GM23338 (cell line): ENCODE results near the gene BTBD1.
"Not testable (repeated sequence)": the region's sequence is repeated elsewhere in the genome, so short reads cannot be mapped to it uniquely, and the experiment has no call there.

Experiments
- CREB1 ChIP-seq: fragments of 250-450 bp; sonication (Bioruptor Pico); IDR thresholded peaks from 2 replicates; pipeline ENCODE4 v1.5.0; 2020; ENCODE audit warnings: low read depth, mild to moderate bottlenecking, moderate library complexity
- EZH2 ChIP-seq: fragments of 200-600 bp; sonication (generic); IDR thresholded peaks from one replicate; pipeline ENCODE4 v1.8.0; 2017; ENCODE audit warnings: antibody characterized with exemption, mild to moderate bottlenecking, low read depth; ENCODE audit not compliant: unreplicated experiment
- EZH2phosphoT487 ChIP-seq: fragments of 200-600 bp; sonication (generic); IDR thresholded peaks from one replicate; pipeline ENCODE4 v1.8.1; 2018; ENCODE audit warnings: antibody characterized with exemption; ENCODE audit not compliant: unreplicated experiment
- JUNB ChIP-seq: IDR thresholded peaks from one replicate; pipeline ENCODE4 v1.6.1; 2016; ENCODE audit warnings: antibody characterized with exemption; ENCODE audit not compliant: unreplicated experiment
- NANOG ChIP-seq: IDR thresholded peaks from 2 replicates; pipeline ENCODE4 v1.6.1; 2016; ENCODE audit warnings: antibody characterized with exemption, borderline replicate concordance
- POLR2AphosphoS5 ChIP-seq: IDR thresholded peaks from 2 replicates; pipeline ENCODE4 v1.6.1; 2016; ENCODE audit warnings: antibody characterized with exemption, low read depth
- STAT1 ChIP-seq: IDR thresholded peaks from one replicate; pipeline ENCODE4 v1.6.1; 2016; ENCODE audit warnings: antibody characterized with exemption; ENCODE audit not compliant: unreplicated experiment
- ZNF114 ChIP-seq: fragments of 250-450 bp; sonication (Bioruptor Pico); IDR thresholded peaks from 2 replicates; pipeline ENCODE4 v1.5.0; 2020; ENCODE audit warnings: mild to moderate bottlenecking, moderate library complexity
- ZNF331 ChIP-seq: fragments of 250-450 bp; sonication (Bioruptor Pico); IDR thresholded peaks from 2 replicates; pipeline ENCODE4 v1.5.0; 2020; ENCODE audit warnings: low read depth, mild to moderate bottlenecking, moderate library complexity
- TF ChIP-seq, protein P1 (sequence below), 2 experiments: fragments of 200-600 bp in 1 of 2; sonication (generic) in 1 of 2; conservative IDR thresholded peaks; 2 replicates each; pipeline versions ENCODE4 v1.5.1 to v1.6.1; 2016 to 2017; ENCODE audit warnings: antibody characterized with exemption in 2 of 2, low read depth in 2 of 2, mild to moderate bottlenecking in 2 of 2, moderate library complexity in 1 of 2
- TF ChIP-seq, protein P2 (sequence below): IDR thresholded peaks from one replicate; pipeline ENCODE4 v1.6.1; 2018; ENCODE audit warnings: antibody characterized with exemption; ENCODE audit not compliant: unreplicated experiment
- TF ChIP-seq, protein P3 (sequence below): IDR thresholded peaks from 2 replicates; pipeline ENCODE4 v1.6.1; 2016; ENCODE audit warnings: antibody characterized with exemption

DNA sequence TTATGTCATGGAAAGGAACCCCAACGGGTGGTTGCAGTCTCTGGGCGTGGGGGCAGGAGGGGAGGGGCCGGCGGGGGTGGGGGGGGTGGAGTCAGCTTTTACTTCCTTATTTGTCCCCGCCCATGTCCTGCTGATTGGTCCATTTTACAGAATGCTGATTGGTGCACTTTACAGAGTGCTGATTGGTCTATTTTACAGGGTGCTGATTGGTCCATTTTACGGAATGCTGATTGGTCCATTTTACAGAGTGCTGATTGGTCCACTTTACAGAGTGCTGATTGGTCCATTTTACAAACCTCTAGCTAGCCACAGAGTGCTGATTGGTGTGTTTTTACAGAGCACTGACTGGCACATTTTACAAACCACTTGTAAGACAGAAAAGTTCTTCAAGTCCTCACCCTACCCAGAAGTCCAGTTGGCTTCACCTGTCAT lies 2.2 kb upstream of the BTBD1 start:
- TF ChIP-seq CREB1 (CRISPR knock-in tag); EZH2phosphoT487; ZNF331 (CRISPR knock-in tag); EZH2; POLR2AphosphoS5; JUNB; ZNF114 (CRISPR knock-in tag); STAT1; NANOG: not testable (repeated sequence)
- TF ChIP-seq, protein P1, sequence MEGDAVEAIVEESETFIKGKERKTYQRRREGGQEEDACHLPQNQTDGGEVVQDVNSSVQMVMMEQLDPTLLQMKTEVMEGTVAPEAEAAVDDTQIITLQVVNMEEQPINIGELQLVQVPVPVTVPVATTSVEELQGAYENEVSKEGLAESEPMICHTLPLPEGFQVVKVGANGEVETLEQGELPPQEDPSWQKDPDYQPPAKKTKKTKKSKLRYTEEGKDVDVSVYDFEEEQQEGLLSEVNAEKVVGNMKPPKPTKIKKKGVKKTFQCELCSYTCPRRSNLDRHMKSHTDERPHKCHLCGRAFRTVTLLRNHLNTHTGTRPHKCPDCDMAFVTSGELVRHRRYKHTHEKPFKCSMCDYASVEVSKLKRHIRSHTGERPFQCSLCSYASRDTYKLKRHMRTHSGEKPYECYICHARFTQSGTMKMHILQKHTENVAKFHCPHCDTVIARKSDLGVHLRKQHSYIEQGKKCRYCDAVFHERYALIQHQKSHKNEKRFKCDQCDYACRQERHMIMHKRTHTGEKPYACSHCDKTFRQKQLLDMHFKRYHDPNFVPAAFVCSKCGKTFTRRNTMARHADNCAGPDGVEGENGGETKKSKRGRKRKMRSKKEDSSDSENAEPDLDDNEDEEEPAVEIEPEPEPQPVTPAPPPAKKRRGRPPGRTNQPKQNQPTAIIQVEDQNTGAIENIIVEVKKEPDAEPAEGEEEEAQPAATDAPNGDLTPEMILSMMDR (conservative IDR thresholded peaks at IDR 0.05; ENCODE audit: low read depth in 2 of 2) = not testable (repeated sequence)
- TF ChIP-seq, protein P2, sequence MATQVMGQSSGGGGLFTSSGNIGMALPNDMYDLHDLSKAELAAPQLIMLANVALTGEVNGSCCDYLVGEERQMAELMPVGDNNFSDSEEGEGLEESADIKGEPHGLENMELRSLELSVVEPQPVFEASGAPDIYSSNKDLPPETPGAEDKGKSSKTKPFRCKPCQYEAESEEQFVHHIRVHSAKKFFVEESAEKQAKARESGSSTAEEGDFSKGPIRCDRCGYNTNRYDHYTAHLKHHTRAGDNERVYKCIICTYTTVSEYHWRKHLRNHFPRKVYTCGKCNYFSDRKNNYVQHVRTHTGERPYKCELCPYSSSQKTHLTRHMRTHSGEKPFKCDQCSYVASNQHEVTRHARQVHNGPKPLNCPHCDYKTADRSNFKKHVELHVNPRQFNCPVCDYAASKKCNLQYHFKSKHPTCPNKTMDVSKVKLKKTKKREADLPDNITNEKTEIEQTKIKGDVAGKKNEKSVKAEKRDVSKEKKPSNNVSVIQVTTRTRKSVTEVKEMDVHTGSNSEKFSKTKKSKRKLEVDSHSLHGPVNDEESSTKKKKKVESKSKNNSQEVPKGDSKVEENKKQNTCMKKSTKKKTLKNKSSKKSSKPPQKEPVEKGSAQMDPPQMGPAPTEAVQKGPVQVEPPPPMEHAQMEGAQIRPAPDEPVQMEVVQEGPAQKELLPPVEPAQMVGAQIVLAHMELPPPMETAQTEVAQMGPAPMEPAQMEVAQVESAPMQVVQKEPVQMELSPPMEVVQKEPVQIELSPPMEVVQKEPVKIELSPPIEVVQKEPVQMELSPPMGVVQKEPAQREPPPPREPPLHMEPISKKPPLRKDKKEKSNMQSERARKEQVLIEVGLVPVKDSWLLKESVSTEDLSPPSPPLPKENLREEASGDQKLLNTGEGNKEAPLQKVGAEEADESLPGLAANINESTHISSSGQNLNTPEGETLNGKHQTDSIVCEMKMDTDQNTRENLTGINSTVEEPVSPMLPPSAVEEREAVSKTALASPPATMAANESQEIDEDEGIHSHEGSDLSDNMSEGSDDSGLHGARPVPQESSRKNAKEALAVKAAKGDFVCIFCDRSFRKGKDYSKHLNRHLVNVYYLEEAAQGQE = not testable (repeated sequence)
- TF ChIP-seq, protein P3, sequence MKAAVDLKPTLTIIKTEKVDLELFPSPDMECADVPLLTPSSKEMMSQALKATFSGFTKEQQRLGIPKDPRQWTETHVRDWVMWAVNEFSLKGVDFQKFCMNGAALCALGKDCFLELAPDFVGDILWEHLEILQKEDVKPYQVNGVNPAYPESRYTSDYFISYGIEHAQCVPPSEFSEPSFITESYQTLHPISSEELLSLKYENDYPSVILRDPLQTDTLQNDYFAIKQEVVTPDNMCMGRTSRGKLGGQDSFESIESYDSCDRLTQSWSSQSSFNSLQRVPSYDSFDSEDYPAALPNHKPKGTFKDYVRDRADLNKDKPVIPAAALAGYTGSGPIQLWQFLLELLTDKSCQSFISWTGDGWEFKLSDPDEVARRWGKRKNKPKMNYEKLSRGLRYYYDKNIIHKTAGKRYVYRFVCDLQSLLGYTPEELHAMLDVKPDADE = not testable (repeated sequence)
